DND-41 (cell line): ENCODE data around the gene ARHGEF2.

Experiments used
- ATAC-seq: fragments of 200-7000 bp; cut with Tn5 transposase; 3 replicates; pipeline ENCODE4 v1.9.1; 2021; ENCODE audit warnings: low read depth; ENCODE audit not compliant: insufficient read depth
- DNase-seq: peaks from one replicate; pipeline ENCODE4 v3.0.0-alpha.2; 2020
- H2AFZ ChIP-seq: 2 replicates; pipeline ENCODE4 v1.6.0; 2012; ENCODE audit warnings: low read depth, low read length
- H3K27ac ChIP-seq: 2 replicates; pipeline ENCODE4 v1.5.1; 2012; ENCODE audit warnings: low read length, inconsistent platforms
- H3K27me3 ChIP-seq: fragments of 200-600 bp; sonication (generic); 2 replicates; pipeline ENCODE4 v1.6.0; 2012; ENCODE audit warnings: low read length, mild to moderate bottlenecking, inconsistent platforms; ENCODE audit not compliant: insufficient read depth, poor library complexity
- H3K36me3 ChIP-seq: 2 replicates; pipeline ENCODE4 v1.5.1; 2012; ENCODE audit warnings: low read length, inconsistent platforms; ENCODE audit not compliant: insufficient read depth
- H3K4me1 ChIP-seq: 2 replicates; pipeline ENCODE4 v1.5.1; 2012; ENCODE audit warnings: mild to moderate bottlenecking, low read length; ENCODE audit not compliant: insufficient read depth
- H3K4me2 ChIP-seq: 2 replicates; pipeline ENCODE4 v1.6.0; 2012; ENCODE audit warnings: mild to moderate bottlenecking, moderate library complexity, low read length, inconsistent platforms; ENCODE audit not compliant: insufficient read depth
- H3K4me3 ChIP-seq, 2 experiments: fragments of 200-600 bp in 1 of 2; shearing (Covaris generic) in 1 of 2; 2 replicates each; pipeline ENCODE4 v1.5.1; 2012 to 2016; ENCODE audit warnings: inconsistent platforms in 2 of 2, low read length in 2 of 2, mild to moderate bottlenecking in 2 of 2, low read depth in 1 of 2, moderate library complexity in 1 of 2
- H3K79me2 ChIP-seq: 2 replicates; pipeline ENCODE4 v1.6.0; 2012; ENCODE audit warnings: low read length, inconsistent platforms; ENCODE audit not compliant: insufficient read depth
- H3K9ac ChIP-seq: 2 replicates; pipeline ENCODE4 v1.6.0; 2012; ENCODE audit warnings: low read depth, mild to moderate bottlenecking, inconsistent platforms, low read length, moderate library complexity
- H3K9me3 ChIP-seq: 2 replicates; pipeline ENCODE4 v1.5.1; 2012; ENCODE audit warnings: low read length, moderate library complexity, mild to moderate bottlenecking, inconsistent platforms; ENCODE audit not compliant: insufficient read depth, severe bottlenecking
- H4K20me1 ChIP-seq: 2 replicates; pipeline ENCODE4 v1.6.0; 2012; ENCODE audit warnings: low read length; ENCODE audit not compliant: insufficient read depth
- EZH2 ChIP-seq: IDR thresholded peaks from 3 replicates; pipeline ENCODE4 v1.6.1; 2012; ENCODE audit warnings: borderline replicate concordance, low read depth, mild to moderate bottlenecking, moderate library complexity, low read length, inconsistent platforms; ENCODE audit not compliant: severe bottlenecking
- TF ChIP-seq, protein P1 (sequence below): IDR thresholded peaks from 2 replicates; pipeline ENCODE4 v1.5.1; 2012; ENCODE audit warnings: borderline replicate concordance, low read length, moderate library complexity, mild to moderate bottlenecking; ENCODE audit not compliant: poor library complexity, severe bottlenecking; ENCODE audit errors: extremely low read depth

Gene ARHGEF2

DNA sequence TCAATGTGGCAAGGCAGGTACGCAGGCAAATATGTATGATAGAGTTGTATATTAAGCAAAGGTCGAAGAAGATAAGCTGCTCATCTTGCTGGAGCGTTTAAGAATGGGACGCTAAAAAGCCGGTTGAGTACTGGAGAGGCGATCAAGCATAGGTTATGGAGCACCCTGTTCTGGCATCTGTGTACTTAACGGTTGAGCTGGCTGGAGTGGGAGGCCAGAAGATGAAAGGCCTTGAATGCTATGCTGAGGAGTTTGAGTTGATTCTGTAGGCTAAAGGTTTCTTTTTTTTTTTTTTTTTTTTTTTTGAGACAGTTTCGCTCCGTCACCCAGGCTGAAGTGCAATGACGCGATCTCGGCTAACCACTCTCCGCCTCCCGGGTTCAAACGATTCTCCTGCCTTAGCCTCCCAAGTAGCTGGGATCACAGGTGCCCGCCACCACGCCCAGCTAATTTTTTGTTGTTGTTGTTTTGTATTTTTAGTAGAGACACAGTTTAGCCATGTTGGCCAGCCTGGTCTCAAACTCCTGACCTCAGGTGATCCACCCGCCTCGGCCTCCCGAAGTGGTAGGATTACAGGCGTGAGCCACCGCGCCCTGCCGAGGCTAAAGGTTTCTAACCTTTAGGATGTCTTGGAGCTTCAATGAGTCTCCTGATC lies 43.3 kb downstream of the ARHGEF2 start:
- H2AFZ ChIP-seq = peak overlapping the region; percentile 91
- peak; percentile 24 for DNase-seq

DNA sequence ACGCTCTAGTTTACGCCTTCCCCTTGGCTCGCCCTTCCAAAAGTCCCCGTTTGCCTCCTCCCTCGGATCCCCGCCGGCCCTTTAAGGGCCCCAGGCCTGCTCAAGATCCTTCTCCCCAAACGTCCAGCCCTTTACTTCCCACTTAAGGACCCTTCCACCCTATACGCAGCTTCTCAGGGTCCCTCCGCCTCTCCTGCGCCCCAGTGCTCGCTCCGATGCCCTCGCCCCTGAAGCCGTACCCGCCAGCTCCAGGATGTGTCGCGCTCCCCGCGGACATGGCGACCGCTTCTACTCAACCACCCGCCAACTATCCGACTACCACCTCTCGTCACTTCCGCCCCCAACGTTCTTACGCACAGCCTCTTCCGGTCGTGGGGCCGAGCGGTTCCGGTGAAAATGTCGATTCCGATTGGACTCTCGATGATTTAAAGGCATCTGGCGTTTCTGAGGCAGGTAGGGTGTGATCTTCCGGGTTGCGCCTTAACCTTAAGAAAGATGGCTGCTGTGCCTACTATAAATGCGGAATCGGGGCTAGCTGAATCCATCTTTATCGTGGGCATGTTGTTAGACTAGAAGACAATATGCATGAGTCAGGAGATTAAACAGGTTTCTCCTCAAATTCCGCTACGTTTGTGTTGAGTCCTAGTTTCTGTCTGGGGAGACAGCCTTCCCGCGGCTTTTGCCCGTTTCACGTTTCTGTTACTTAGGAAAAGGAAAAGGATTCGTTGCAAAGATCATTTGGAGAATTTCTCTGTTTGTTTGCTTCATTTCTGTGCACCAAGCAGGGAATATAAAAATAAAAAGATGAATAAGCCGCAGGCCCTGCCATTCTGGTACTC lies 44.0 kb downstream of the ARHGEF2 start, which contains the start of gene KHDC4:
KHDC4 (minus strand) TSS at position 317 of the 839 bp plus-strand sequence; CDS start at position 277, 40 bp downstream.
- peak within 1 kb of the TSS; percentile 94 for H3K4me2 ChIP-seq
- H3K9me3 ChIP-seq = no peaks in the 10 kb centered on the region
- TF ChIP-seq, protein P1, sequence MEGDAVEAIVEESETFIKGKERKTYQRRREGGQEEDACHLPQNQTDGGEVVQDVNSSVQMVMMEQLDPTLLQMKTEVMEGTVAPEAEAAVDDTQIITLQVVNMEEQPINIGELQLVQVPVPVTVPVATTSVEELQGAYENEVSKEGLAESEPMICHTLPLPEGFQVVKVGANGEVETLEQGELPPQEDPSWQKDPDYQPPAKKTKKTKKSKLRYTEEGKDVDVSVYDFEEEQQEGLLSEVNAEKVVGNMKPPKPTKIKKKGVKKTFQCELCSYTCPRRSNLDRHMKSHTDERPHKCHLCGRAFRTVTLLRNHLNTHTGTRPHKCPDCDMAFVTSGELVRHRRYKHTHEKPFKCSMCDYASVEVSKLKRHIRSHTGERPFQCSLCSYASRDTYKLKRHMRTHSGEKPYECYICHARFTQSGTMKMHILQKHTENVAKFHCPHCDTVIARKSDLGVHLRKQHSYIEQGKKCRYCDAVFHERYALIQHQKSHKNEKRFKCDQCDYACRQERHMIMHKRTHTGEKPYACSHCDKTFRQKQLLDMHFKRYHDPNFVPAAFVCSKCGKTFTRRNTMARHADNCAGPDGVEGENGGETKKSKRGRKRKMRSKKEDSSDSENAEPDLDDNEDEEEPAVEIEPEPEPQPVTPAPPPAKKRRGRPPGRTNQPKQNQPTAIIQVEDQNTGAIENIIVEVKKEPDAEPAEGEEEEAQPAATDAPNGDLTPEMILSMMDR = peak; percentile 54
- no peak for TF ChIP-seq EZH2
- H3K4me1 ChIP-seq = peaks cover 46% of the 10 kb centered on the region
- H4K20me1 ChIP-seq = peaks cover 36% of the 10 kb centered on the region
- peak within 1 kb of the TSS; percentile 91 for H2AFZ ChIP-seq
- ATAC-seq = peak; percentile 95
- peaks cover 58% of the 10 kb centered on the region for H3K79me2 ChIP-seq
- no peaks in the 10 kb centered on the region for H3K27me3 ChIP-seq
- peak within 1 kb of the TSS; percentile 97 for H3K27ac ChIP-seq
- peak within 1 kb of the TSS; percentile 88 for H3K9ac ChIP-seq
- H3K36me3 ChIP-seq = peaks cover 47% of the 10 kb centered on the region
- H3K4me3 ChIP-seq = peak within 1 kb of the TSS; percentile 78 to 81
- peak; percentile 97 for DNase-seq

More for the DNA sequence above, 43.3 kb downstream of the ARHGEF2 start:
- TF ChIP-seq EZH2 = no peak
- TF ChIP-seq, protein P1 = no peak
- H3K4me2 ChIP-seq = peak overlapping the region; percentile 94
- peaks cover 46% of the 10 kb centered on the region for H3K4me1 ChIP-seq
- H3K27ac ChIP-seq = peak overlapping the region; percentile 97
- peaks cover 51% of the 10 kb centered on the region for H3K79me2 ChIP-seq
- H3K9ac ChIP-seq = peak overlapping the region; percentile 88
- no peak for ATAC-seq
- H3K9me3 ChIP-seq = no peaks in the 10 kb centered on the region
- H4K20me1 ChIP-seq = peaks cover 31% of the 10 kb centered on the region
- H3K36me3 ChIP-seq = peaks cover 40% of the 10 kb centered on the region
- peak overlapping the region; percentile 65 to 78 for H3K4me3 ChIP-seq
- H3K27me3 ChIP-seq = no peaks in the 10 kb centered on the region

- peak overlapping the region; percentile 78 to 81 for H3K4me3 ChIP-seq
- H3K36me3 ChIP-seq = peaks cover 54% of the 10 kb centered on the region
- peaks cover 64% of the 10 kb centered on the region for H3K79me2 ChIP-seq
- peaks cover 46% of the 10 kb centered on the region for H3K4me1 ChIP-seq
- H3K27ac ChIP-seq = peak overlapping the region; percentile 95
- peak overlapping the region; percentile 88 for H3K9ac ChIP-seq
- TF ChIP-seq, protein P1 = no peak
- TF ChIP-seq EZH2 = no peak
- H4K20me1 ChIP-seq = peaks cover 41% of the 10 kb centered on the region
- H3K4me2 ChIP-seq = peak overlapping the region; percentile 92
- H3K9me3 ChIP-seq = no peaks in the 10 kb centered on the region
- H2AFZ ChIP-seq = peak overlapping the region; percentile 69
- no peaks in the 10 kb centered on the region for H3K27me3 ChIP-seq
- ATAC-seq (no peak), DNase-seq (peak; percentile 28)
Measured at GRCh38 chr1:155933591-155934096, 44.7 kb downstream of the ARHGEF2 start.
